HepG2 (cell line): ENCODE results near the gene MISFA. TPM values are rescaled to one million over a fixed set of nuclear protein-coding genes. Genes with fewer than 3 reads are reported as not detected.

Experiments
- CREM ChIP-seq, 2 experiments: sonication (generic) in 1 of 2; formaldehyde crosslinking in 1 of 2; IDR thresholded peaks; 2 replicates each; pipeline versions ENCODE4 v1.4.0 to v1.6.1; 2016 to 2020; ENCODE audit warnings: antibody characterized with exemption in 1 of 2, mild to moderate bottlenecking in 1 of 2, missing genetic modification reagents in 1 of 2
- DZIP1 ChIP-seq: sonication (generic); formaldehyde crosslinking; IDR thresholded peaks from 2 replicates; pipeline ENCODE4 v1.5.0; 2020; ENCODE audit warnings: mild to moderate bottlenecking, missing genetic modification reagents
- EEA1 ChIP-seq: sonication (generic); formaldehyde crosslinking; IDR thresholded peaks from 2 replicates; pipeline ENCODE4 v1.5.1; 2020; ENCODE audit warnings: mild to moderate bottlenecking, missing genetic modification reagents, borderline replicate concordance
- FOSL2 ChIP-seq: sonication (generic); formaldehyde crosslinking; IDR thresholded peaks from 2 replicates; pipeline ENCODE4 v1.4.0; 2020; ENCODE audit warnings: missing genetic modification reagents
- HNF1B ChIP-seq: sonication (generic); formaldehyde crosslinking; IDR thresholded peaks from 2 replicates; pipeline ENCODE4 v1.5.1; 2020; ENCODE audit warnings: mild to moderate bottlenecking, moderate library complexity, missing genetic modification reagents
- HOXA3 ChIP-seq: sonication (generic); formaldehyde crosslinking; IDR thresholded peaks from 2 replicates; pipeline ENCODE4 v1.5.0; 2020; ENCODE audit warnings: missing genetic modification reagents
- NCOA2 ChIP-seq: sonication (generic); formaldehyde crosslinking; IDR thresholded peaks from 2 replicates; pipeline ENCODE4 v1.8.0; 2022; ENCODE audit warnings: inconsistent platforms
- NFE2 ChIP-seq: sonication (generic); formaldehyde crosslinking; IDR thresholded peaks from 2 replicates; pipeline ENCODE4 v1.4.0; 2020; ENCODE audit warnings: missing genetic modification reagents
- SIN3B ChIP-seq: fragments of 150-350 bp; IDR thresholded peaks from 2 replicates; pipeline ENCODE4 v1.6.1; 2014; ENCODE audit warnings: low read length
- SNAPC2 ChIP-seq: sonication (generic); formaldehyde crosslinking; IDR thresholded peaks from 2 replicates; pipeline ENCODE4 v1.8.1; 2022; ENCODE audit warnings: mild to moderate bottlenecking, missing genetic modification reagents
- SNAPC4 ChIP-seq: sonication (generic); formaldehyde crosslinking; IDR thresholded peaks from 2 replicates; pipeline ENCODE4 v1.4.0; 2020; ENCODE audit warnings: mild to moderate bottlenecking, missing genetic modification reagents
- ZNF121 ChIP-seq: sonication (generic); formaldehyde crosslinking; IDR thresholded peaks from 2 replicates; pipeline ENCODE4 v1.5.0; 2020; ENCODE audit warnings: mild to moderate bottlenecking, missing genetic modification reagents
- ZNF124 ChIP-seq: sonication (generic); formaldehyde crosslinking; IDR thresholded peaks from 2 replicates; pipeline ENCODE4 v1.4.0; 2020; ENCODE audit warnings: missing genetic modification reagents
- ZNF20 ChIP-seq: sonication (generic); formaldehyde crosslinking; IDR thresholded peaks from 2 replicates; pipeline ENCODE4 v1.4.0; 2020; ENCODE audit warnings: mild to moderate bottlenecking, moderate library complexity, missing genetic modification reagents
- ZNF3 ChIP-seq: IDR thresholded peaks from 2 replicates; pipeline ENCODE4 v1.7.0; 2017; ENCODE audit warnings: inconsistent platforms
- polyA plus RNA-seq, 8 experiments: library from polyadenylated mRNA; depleted of rRNA in 3 of 8; stranded (reverse) in 7 of 8; unstranded in 1 of 8; fragments of >200 nt; fragmentation: Illumina TruSeq in 4 of 8; extraction: Trizol in 4 of 8; gene quantifications; 2 replicates each; pipeline versions ENCODE4 v1.2.1 to v1.2.3, GENCODE V29; 2011 to 2016; ENCODE audit warnings: low read depth in 4 of 8, missing spikeins in 1 of 8, mixed read lengths in 1 of 8; ENCODE audit not compliant: insufficient read depth in 1 of 8
- total RNA-seq, 5 experiments: library from RNA; depleted of rRNA; stranded (reverse); fragments of >200 nt; fragmentation: Illumina TruSeq; extraction: Trizol; gene quantifications; 2 replicates each; pipeline ENCODE4 v1.2.3, GENCODE V29; 2016; ENCODE audit warnings: low read depth in 1 of 5
- TF ChIP-seq, protein P1 (sequence below): sonication (generic); formaldehyde crosslinking; IDR thresholded peaks from 2 replicates; pipeline ENCODE4 v1.4.0; 2020; ENCODE audit warnings: mild to moderate bottlenecking, missing genetic modification reagents

The MISFA gene
- total and polyA plus RNA-seq, 2 of the 13 experiments (the other 11 are each of a cell fraction or from before 2014, with no cell fraction given) = 1.4 to 5.4 TPM

DNA sequence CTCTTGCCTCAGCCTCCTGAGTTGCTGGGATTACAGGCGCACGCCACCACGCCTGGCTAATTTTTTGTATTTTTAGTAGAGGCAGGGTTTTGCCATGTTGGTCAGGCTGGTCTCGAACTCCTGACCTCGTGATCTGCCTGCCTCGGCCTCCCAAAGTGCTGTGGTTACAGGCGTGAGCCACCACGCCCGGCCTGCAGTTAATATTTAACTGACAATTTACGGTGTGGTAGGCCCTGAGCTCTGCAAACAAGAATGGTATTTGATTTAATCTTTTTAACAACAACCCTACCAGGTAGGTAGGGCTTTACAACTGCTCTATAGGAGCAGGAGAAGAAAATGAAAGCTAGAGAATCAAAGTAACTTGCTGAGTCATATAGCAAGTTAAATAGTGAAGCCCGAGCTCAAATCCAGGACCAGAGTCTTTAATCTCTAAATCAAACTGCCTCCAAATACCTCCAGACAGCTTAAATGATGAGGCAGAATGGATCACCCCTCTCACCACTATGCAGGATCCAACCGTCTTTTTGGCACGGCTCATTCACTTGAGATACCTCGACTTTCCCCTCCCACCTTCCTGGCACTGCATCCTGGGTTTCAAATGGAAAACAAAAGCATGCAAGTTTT lies 20.5 kb upstream of the MISFA start (continued):
- TF ChIP-seq ZNF121 (CRISPR knock-in tag) (no peak), FOSL2 (CRISPR knock-in tag) (peak; percentile 36; the same call in 1 of the 2 replicates), CREM (IDR thresholded peaks at IDR 0.05) (no peak), CREM (CRISPR knock-in tag; IDR thresholded peaks at IDR 0.05) (no peak), HNF1B (CRISPR knock-in tag) (peak; percentile 99), EEA1 (CRISPR knock-in tag) (no peak), ZNF3 (CRISPR knock-in tag) (peak; percentile 75), SNAPC4 (CRISPR knock-in tag) (no peak), NCOA2 (CRISPR knock-in tag) (0 out of 2 replicates have a peak, but pooled peaks have one; percentile 12), ZNF124 (no peak), SIN3B (no peak), SNAPC2 (CRISPR knock-in tag) (0 out of 2 replicates have a peak, but pooled peaks have one; percentile 63), HOXA3 (peak; percentile 36; the same call in 1 of the 2 replicates), DZIP1 (CRISPR knock-in tag) (no peak), ZNF20 (CRISPR knock-in tag) (no peak), NFE2 (CRISPR knock-in tag) (peak; percentile 70; the same call in 1 of the 2 replicates)
- TF ChIP-seq, protein P1, sequence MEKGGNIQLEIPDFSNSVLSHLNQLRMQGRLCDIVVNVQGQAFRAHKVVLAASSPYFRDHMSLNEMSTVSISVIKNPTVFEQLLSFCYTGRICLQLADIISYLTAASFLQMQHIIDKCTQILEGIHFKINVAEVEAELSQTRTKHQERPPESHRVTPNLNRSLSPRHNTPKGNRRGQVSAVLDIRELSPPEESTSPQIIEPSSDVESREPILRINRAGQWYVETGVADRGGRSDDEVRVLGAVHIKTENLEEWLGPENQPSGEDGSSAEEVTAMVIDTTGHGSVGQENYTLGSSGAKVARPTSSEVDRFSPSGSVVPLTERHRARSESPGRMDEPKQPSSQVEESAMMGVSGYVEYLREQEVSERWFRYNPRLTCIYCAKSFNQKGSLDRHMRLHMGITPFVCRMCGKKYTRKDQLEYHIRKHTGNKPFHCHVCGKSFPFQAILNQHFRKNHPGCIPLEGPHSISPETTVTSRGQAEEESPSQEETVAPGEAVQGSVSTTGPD (CRISPR knock-in tag) = no peak
